GM23248 (cell line): ENCODE data around the gene ADRB1.

Experiments used
- EZH2 ChIP-seq: fragments of 200-600 bp; sonication (generic); IDR thresholded peaks from 2 replicates; pipeline ENCODE4 v1.6.1; 2018; ENCODE audit warnings: antibody characterized with exemption, mild to moderate bottlenecking; ENCODE audit not compliant: insufficient read depth, poor library complexity, severe bottlenecking
- EZH2phosphoT487 ChIP-seq: fragments of 200-600 bp; sonication (generic); IDR thresholded peaks from 2 replicates; pipeline ENCODE4 v1.6.1; 2018; ENCODE audit warnings: antibody characterized with exemption, moderate library complexity, mild to moderate bottlenecking, low read depth; ENCODE audit not compliant: insufficient read depth

DNA sequence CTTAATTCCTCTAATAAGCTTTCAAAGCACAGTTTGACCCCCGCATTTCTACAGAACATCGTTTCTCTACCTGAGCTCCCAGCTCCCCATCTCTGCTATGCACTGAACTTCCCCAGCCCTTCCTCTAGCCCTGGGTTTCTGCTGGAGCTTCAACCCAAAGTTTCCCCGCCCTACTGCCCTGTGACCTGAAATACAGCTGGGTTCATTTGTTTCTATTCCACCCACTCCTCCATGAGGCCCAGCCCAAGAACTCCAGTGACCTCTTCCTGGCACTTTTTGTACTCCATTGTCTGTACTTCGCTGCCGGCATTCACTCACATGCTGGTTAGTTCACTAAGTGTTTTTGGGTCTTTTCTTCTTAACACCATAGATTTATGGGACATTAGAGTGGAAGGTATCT is 35.8 kb downstream of the ADRB1 start:
- TF ChIP-seq EZH2phosphoT487 = no peak
- TF ChIP-seq EZH2 = no peak
